GM12872 (cell line): Measurements from ENCODE around the gene CORIN.

Source experiments
- TF ChIP-seq, protein P1 (sequence below): IDR thresholded peaks from 3 replicates; pipeline ENCODE4 v1.5.1; 2011; ENCODE audit warnings: low read depth, mild to moderate bottlenecking, low read length, moderate library complexity; ENCODE audit not compliant: insufficient read depth

Gene CORIN

DNA sequence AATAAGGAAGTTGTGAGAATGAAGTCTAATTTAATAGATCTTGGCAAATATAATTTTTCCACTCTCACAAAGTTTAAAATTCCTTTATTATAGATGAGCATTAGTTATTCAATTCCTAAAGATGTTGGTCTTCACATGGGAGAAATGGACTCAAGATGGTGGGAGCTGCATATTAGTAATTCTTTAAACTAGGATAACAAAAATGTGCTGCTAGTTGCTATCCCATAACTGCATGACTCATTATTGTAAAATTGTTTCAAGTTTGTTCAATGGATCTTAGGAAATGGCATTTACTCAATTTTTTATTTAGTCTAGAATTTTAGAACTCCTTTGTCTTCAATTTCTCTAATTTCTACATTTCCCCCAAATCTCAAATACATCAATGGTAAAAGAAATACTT, 197.0 kb downstream of the CORIN start:
- TF ChIP-seq, protein P1, sequence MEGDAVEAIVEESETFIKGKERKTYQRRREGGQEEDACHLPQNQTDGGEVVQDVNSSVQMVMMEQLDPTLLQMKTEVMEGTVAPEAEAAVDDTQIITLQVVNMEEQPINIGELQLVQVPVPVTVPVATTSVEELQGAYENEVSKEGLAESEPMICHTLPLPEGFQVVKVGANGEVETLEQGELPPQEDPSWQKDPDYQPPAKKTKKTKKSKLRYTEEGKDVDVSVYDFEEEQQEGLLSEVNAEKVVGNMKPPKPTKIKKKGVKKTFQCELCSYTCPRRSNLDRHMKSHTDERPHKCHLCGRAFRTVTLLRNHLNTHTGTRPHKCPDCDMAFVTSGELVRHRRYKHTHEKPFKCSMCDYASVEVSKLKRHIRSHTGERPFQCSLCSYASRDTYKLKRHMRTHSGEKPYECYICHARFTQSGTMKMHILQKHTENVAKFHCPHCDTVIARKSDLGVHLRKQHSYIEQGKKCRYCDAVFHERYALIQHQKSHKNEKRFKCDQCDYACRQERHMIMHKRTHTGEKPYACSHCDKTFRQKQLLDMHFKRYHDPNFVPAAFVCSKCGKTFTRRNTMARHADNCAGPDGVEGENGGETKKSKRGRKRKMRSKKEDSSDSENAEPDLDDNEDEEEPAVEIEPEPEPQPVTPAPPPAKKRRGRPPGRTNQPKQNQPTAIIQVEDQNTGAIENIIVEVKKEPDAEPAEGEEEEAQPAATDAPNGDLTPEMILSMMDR = no peak

DNA sequence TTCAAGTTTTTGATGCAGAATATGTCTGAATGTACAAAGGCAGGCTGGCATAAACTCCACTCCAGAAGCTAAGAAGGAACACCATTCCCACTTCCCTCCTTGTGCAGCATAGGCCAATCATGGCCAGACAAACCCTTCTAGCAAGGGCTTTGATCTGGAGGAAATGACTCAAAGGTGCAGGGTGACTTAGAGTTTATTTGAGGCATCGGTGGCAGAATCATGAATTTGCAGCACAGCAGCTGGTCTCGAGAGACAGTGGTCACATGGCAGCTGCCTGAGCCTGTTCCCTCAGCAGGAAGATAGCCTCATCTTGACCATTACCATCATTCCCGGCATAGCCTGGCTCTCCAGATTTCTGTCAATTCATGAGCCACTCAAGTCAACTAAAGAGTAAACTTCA, 198.3 kb downstream of the CORIN start:
- TF ChIP-seq, protein P1 = no peak

- TF ChIP-seq, protein P1 = no peak
Observed at GRCh38 chr4:47631161-47631560, 206.7 kb downstream of the CORIN start.

- TF ChIP-seq, protein P1 = no peak
Observed at GRCh38 chr4:47624031-47624441, 213.8 kb downstream of the CORIN start.

- TF ChIP-seq, protein P1 = no peak
Observed at GRCh38 chr4:47621181-47621580, 216.7 kb downstream of the CORIN start.

- TF ChIP-seq, protein P1 = no peak
Observed at GRCh38 chr4:47619691-47620090, 218.2 kb downstream of the CORIN start.

GRCh38 chr4:47617607-47618006, 220.3 kb downstream of the CORIN start:
- TF ChIP-seq, protein P1 = no peak

GRCh38 chr4:47615385-47615784, 222.5 kb downstream of the CORIN start:
- TF ChIP-seq, protein P1 = no peak
